Fibroblast of gingiva (primary cell): ENCODE measurements around the gene TOMM7.
"Not testable (repeated sequence)": the region's sequence is repeated elsewhere in the genome, so short reads cannot be mapped to it uniquely, and the experiment has no call there.

ENCODE experiments used
- DNase-seq: peaks from one replicate; pipeline ENCODE4 v3.0.0-alpha.2; 2011; ENCODE audit warnings: low read depth

Gene TOMM7

DNA sequence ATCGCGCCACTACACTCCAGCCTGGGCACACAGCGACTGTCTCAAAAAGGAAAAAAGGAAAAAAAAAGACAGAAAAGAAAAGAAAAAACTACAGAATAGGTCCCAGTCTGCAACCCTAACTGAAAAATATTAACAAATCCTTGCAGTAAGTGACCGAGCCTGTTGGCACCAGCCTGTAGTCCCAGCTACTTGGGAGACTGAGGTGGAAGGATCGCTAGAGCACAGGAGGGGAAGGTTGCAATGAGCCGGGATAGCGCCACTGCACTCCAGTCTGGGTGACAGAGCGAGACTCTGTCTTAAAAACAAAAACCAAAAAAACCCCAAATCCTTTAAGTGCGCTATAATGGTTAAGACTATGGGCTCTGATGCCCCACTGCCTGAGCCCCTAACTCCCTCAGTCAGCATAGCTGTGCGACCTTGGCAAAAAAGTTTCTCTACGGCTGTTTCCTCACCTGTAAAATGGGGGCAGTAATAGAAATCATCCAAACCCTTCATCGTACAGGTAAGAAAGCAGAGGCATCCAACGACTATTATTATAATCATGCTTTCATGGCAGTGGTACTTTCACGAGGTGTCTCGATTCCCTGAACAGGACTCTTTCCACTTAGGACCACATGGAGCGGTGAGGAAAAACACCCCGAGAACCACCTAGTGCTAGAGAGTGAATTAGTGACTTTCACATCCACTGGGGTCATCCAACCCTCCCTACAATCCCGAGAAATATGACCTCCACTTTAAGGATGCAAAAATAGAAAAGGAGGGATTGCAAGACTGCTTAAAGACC lies 755 bp downstream of the TOMM7 start:
- peak; percentile 24 for DNase-seq

DNA sequence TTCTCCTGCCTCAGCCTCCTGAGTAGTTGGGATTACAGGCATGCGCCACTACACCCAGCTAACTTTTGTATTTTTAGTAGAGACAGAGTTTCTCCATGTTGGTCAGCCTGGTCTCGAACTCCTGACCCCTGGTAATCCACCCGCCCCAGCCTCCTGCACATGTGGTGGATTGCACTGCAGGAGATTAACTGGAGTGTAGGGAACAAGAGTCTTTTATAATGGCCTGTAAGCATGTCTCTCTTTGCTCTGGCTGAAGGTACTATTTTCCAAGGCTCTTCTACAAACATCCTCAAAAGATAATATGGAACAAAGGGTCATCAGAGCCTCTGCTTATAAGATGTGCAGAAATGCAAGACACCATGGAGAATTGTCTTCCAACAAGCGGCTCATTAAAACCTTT lies 3.2 kb downstream of the TOMM7 start:
- no peak for DNase-seq

DNA sequence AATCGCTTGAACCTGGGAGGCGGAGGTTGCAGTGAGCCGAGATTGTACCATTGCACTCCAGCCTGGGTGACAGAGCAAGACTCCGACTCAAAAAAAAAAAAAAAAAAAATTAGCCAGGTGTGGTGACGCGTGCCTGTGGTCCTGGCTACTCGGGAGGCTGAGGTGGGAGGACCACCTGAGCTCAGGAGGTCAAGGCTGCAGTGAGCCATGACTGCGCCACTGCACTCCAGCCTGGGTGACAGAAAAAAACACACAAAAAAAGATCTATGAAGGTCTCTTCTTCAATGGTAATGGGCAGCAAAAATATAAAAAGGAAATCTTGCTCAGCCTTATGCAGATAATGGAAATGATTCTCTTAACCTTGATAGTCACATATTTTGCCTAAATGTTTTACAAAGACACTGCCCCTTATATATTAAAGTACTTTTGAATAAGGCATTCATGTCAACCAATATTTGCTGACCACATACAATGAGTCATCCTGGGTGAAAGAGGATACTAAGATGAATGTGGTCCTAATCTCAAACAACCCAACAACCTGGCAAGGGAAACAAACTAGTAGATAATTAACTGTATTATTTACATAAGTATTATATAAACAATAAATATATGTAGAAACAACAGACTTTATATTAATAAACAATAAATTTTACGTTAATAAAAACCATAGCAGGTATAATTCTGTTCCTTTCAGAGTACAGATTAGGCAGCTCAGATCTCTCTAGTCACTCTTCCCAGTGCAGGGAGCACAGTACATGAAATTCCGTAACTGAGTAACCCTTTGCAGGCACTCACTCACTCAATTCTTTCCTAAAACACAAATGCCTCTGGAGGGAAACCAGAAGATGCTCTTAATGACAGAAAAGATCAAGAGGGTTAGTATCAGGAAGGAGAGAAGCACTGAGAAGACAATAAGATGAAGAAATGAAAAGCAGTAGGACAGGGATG lies 8.1 kb downstream of the TOMM7 start:
- peak; percentile 29 for DNase-seq

DNA sequence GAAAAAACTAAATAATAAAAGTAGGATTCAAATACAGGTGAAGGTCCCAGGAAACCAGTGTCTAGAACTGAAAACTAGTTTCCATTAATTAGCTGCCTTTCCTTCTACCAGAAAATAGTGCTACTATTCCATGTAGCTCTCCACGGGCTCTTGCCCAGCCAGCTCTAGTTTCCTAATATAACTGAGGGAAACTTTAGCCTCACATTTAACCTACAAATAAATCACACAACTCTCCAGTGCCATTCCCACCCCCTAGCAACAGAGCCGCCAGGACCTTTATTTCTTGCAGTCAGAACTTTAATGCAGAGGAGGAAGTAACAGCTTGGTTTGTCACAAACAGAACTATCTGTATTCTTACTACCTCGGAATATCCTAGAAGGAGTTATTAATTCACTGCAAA lies 10.3 kb downstream of the TOMM7 start:
- no peak for DNase-seq

DNA sequence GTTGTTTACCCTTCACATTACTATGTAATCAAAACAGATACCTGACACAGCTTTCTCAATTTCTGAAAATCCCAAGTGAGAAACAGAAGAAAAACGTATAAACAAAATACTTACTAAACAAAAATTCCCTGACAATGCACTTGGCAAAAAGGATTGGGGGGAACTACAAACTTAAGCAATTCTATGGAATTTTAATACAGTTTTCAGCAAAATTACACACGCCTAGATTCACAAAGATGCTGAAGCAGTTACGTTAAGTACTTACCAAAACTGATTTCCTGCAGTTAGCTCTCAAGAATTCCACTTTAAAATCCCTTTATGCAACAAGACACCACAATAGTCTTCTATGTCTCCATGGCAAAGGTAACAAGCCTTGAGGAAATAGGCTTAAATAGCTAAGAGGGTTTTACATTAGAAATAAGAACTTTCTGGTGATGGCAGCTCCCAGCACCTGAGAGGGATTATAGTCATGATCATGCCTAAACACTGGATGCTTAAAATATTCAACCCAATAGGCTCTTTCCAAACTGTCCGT lies 10.8 kb downstream of the TOMM7 start:
- DNase-seq = peak; percentile 74

DNA sequence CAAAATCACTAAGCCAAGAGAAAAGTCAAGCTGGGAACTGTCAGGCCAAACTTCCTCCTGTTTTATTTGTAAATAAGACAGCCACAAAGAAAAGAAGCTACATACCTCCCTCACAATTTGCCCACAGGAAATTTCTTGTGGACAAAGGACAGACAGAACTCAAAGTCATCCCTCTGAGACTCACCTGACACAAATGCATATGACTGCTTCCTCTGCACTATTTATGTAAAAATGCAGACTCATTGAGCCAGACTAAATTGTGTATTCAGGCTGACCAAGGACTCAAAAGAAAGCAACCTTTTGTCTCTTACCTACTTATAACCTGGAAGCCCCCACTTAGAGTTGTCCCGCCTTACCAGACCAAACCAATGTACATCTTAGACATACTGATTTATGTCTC lies 11.8 kb downstream of the TOMM7 start:
- no peak for DNase-seq

DNA sequence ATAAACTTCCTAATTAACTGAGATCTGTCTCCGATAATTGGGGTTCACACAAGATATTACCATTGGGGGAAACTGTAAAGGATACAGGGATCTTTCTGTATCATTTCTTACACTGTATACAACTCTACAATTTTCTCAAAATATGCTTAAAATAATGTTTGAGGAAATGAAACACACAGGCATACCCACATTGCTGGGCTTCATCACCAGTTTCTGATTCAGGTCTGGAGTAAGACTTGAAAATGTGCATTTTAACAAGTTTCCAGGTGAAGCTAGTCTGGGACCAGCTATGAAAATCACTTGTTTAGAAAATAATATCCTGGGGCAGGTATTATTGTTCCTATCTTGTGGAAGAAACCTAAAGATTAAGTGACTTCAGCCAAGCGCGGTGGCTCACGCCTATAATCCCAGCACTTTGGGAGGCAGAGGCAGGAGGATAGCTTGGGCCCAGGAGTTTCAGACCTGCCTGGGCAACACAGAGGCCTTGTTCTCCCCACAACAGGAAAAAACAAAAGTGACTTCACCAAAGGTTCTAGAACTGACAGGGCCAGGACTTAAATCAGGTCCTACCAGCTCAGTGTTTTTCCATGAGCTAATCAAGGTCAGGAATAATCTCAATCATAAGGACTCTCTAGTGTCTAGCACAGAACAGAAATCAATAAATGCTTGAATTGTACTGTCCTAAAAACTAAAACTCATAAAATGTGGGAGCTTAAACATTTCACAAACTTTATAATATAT lies 12.6 kb downstream of the TOMM7 start:
- no peak for DNase-seq

DNA sequence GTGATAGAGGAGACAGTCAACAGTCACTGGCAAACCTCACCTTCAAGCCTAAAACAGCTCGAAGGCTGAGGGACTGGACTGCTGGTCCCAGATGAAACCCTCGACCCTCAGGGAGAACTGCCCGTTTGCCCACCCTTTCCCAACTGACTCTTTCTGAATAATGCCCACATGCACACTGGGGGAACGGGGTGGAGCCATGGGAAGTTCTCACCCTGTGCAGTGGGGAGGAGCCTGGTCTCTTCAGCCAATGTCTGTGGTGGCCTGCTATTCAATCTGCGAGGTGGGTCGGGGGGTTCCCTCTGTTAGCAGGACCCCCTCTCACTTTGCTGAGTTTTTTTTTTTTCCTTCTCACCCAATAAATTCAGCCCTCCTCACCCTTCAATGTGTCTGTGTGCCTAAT lies 14.5 kb downstream of the TOMM7 start:
- DNase-seq = no peak

DNA sequence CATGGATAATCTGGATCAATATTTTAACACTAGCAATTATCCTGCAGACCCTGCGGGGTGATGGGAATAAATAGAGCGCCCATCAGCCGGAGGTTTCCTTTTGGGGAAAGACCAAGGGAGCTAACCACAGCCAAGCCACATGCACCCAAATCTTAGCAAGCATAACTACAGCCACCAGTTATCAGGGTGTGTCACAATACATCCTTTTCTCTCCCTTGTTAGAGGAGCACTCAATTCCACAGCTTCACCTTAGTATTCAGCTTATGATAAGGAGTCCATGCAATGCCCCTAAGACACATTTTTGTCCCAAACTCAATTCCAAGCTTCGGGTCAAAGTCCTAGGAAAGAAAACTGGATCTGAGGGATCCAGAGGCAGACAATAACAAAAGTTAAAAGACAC lies 15.9 kb downstream of the TOMM7 start:
- no peak for DNase-seq

DNA sequence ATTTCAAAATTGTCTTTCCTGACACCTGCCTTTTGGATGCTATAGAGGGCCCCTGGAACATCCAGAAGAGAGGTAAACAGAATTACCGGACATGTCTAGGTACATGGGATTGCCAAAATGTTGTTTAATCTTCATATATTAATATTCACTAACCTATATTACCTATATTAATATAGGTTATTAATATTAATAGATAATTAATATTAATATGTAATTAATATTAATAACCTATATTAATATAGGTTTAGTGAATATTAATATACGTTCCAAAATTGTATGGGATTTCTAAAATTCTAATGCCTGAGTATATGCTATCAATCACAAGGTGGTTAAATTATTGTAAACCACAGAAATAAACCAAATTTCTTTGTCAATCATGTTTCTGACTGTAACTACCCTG lies 17.4 kb downstream of the TOMM7 start:
- DNase-seq = no peak

DNA sequence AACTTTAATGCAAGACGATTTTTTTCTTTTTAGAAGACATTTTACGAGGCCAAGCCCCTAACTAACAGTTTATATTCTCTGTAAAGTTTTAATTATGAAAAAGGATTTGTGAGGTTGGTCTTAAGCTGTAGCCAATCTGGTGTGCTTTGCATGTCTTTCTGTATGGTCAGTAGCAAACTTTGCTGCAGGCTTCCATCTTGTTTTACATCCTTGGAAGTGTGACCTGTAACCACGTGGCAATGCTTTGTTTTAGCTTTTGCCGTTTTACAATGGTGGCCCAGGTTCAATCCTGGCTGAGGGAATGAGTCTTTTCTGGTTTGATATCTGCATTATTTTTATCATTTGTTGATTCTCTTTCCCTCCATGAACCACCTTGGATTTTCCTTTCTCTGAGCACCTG lies 19.8 kb downstream of the TOMM7 start:
- not testable (repeated sequence) for DNase-seq

DNA sequence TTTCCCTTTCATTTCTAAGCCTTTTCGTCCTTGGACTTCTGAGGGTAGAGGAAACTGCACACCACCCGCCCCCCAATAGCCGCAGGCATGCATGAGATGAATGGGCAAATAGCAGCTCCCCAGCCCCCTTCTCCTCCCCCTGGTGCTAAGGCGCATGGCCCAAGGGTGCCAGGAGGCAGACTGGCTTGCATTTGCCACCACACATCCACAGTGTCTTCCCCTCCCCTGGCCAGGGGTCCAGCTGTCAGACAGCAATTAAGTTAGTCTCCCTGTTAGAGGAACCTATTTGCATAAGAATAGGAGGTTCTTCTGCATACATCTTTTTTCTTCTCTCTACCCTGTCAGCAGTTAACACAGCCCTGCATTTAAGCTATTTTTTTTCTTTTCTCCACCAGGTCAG lies 20.2 kb downstream of the TOMM7 start:
- no peak for DNase-seq

DNA sequence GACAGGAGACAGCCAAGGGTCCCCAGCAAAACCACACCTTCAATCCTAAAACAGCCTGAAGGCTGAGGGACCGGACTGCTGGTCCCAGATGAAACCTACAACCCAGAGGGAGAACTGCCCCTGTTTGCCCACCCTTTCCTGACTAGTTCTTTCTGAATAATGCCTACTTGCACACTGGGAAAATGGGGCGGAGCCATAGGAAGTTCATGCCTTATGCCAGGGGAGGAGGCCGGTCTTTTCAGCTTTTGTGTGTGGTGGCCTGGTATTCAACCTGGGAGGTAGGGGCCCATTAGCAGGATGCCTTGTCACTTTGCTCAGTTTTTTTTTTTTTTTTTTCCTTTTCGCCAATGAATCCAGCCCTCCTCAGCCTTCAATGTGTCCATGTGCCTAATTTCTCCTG lies 20.7 kb downstream of the TOMM7 start:
- no peak for DNase-seq

DNA sequence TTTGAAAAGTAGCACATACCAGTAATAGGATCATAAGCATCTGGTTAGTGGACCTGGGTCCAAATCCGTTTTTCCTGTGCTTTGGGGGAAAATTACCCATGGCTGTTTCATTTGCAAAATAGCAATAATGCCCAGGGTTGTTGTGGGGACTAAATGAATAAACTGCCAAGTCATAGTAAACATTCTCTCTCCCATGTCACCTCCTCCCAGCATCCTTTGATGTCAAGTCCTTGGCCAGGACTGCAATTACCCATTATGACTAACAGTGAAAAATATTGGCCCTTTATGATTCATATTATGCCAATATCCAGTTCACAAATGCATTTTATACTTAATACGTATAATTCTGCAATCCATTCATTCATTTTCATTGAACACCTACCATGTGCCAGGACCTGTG lies 23.0 kb downstream of the TOMM7 start:
- no peak for DNase-seq

DNA sequence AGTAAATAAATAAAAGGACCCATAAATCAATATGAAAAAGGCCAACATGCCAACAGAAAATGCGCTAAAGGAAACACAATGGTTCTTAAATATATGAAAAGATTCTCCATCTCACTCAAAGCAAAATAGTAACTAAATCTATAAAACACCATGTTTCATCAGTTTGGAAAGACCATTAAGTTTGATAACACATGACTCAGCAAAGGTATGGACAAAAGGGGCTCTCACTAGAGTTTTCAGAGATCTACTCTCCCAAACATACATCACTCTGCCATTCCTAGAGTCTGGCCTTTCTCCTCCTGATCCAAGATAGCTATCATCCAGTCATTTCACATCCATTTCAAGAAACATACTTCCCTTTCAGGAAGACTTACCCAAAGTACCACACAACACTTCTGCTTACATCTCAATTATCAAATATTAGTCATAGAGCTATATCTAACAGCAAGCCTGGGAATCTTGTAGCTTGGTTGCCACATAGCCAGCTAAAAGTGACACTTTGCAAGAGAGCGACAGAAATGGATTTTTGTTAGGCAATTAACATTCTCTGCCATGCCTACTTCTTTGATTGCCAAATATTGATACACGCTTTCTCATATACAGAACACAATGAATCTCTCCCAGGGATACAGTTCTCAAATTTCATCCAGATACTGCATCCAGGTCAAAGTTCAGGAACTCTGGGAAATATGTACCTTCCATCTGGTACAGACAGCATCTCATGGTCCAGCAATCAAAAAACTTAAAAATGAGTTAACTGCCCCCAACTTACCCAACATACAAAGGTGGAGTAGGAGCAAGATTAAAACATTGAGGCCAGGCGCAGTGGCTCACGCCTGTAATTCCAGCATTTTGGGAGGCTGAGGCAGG lies 28.8 kb downstream of the TOMM7 start:
- no peak for DNase-seq

DNA sequence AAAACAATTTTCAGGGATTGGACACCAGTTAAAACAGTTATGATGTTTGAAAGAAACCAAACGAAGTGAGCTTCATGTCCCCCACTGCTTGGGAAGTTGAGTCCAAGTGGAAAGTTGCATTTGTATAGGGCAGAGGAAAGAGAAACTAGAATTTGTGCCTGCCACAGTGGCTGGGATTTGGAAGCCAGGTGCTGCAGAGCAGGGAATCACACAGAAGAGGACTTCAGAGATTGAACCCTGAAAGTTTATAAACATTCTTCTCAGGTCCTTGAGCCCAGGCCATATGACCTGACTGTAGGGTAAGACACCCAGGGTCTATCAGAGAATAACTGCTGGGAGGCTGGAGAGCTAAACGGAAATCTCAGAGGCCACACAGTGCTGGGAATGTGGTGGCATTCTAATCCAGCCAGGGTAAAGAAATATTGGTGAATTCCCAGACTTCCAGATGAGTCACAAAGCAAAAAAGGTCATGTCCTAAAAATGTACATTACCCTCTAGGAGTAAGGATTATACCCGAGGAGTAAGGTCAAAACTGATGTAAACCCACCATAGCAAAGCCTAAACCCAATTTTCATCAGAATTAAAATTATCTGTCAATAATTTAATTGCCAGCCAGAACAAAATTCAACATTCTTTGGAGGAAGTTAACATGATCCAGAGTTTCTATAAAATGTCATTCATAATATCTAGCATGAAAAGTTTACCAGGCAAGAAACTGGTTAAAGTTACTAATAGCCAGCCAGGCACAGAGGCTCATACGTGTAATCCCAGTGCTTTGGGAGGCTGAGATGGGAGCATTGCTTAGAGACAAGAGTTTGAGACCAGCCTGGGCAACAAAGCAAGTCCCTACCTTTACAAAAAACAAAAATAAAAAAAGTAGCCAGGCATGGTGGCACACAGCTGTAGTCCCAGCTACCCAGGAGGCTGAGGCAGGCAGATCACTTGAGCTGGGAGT lies 31.2 kb downstream of the TOMM7 start:
- DNase-seq = no peak

DNA sequence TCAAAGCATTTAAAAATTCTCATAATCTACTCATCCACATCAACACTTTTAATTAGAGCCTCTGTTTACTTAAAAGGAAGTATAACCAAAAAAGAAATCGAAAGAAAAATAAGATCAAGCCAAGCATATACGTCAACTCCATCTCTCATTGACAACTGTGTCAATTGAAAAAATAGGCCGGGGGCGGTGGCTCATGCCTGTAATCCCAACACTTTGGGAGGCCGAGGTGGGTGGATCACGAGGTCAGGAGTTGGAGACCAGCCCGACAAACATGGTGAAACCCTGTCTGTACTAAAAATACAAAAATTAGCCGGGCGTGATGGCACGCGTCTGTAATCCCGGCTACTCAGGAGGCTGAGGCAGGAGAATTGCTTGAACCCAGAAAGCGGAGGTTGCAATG lies 32.0 kb downstream of the TOMM7 start:
- DNase-seq = not testable (repeated sequence)

DNA sequence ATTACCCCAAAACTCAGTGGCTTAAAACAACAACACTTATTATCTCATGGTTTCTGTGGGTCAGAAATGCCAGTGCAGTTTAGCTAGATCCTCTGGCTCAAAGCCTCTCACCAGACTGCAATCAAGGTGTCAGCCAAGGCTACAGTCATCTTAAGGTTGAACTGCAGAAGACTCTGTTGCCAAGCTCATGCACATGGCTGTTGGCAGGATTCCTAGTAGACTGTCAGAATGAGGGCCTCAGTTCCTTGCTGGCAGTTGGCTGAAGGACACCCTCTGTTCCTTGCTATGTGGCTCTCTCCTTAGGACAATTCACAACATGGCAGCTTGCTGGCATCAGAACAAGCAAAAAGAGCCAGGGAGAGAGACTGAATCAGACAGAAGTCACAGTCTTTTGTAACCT lies 34.7 kb downstream of the TOMM7 start:
- peak; percentile 11 for DNase-seq

DNA sequence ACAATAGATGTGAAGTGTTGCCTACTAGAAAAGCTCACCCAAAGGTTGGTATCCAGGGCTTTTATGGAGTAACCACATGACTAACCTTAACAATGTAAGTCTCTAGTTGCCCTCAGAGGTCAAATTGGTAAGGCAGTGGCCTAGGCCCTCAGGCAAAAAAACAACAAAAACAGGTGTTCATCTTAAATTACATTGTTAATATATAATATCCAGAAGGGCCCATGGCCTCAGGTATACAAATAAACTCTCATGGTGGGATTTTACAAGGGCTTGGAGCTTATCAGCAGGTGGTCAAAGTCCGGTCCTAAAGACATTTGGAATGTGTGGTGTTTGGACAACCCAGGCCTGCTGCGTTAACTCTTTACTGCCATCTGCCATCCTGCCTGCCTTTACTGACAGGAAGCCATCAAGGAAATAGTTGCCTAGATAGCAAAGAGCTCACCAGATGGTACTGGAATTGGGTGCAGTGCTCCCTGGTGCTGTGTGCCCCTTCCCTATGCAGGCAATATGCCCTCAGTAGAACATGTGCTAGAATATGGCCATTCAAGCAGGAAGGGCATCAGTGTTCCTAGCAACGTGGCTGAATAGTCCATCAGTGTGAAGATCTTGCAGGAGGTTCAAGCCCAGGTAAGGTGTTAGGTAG lies 36.2 kb downstream of the TOMM7 start:
- no peak for DNase-seq

DNA sequence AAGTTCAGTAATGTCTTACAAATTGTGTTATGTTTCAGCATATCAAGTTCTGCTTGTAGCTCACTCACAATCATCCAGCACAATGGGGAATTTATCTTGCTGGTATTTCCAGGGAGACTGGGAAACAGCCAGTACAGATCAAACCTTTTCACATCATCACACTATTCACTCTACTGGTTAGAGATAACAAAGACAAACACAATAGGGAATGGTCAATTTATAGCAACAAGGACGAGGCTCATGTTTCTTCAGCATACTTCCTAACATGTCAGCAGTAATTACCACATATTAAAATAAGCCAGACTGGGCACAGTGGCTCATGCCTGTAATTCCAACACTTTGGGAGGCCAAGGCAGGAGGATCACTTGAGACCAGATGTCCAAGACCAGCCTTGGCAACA lies 38.3 kb downstream of the TOMM7 start:
- no peak for DNase-seq
